HG03196 (cell line): Measurements from ENCODE around the gene SNRNP35.
"Not testable (repeated sequence)": the region's sequence is repeated elsewhere in the genome, so short reads cannot be mapped to it uniquely, and the experiment has no call there.

ENCODE experiments used
- ATAC-seq: cut with Tn5 transposase; IDR thresholded peaks from one replicate; pipeline ENCODE4 v1.9.1; 2021; ENCODE audit not compliant: unreplicated experiment

SNRNP35 gene

DNA sequence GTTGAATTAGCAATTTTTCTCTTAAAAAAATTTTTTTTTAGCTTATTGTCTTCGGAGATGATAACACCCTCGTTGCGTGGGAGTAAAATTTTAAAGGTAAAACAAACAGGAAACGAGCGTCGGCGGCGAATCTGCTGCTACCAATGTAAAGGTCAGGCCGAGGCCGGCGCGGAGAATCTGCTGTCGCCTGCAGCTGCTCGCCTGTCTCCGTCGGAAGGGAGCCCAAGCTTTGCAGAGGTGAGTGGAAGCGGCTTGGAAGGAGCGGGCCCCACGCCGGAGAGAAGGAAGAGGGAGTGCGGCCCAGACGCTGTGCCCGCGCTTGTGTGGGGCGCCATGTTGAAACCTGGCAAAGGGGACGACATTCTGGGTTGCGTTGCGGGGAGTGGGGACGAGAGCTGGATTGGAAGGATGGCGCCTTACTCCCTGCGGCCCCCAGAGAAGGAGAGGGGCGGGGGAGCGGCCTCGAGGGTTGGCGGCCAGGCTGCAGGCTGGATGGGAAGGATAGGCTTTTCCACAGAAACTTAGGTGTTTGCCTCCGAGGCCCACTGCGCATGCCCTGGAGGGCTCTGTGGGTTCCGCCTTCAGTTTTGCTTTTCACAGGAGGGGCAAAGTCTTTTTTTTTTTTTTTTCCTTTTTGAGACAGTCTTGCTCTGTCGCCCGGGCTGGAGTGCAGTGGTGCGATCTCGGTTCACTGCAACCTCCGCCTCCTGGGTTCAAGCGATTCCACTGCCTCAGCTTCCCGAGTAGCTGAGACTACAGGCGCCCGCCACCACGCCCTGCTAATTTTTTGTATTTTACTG, at the start of gene SNRNP35:
TSS of gene SNRNP35 (plus strand) at position 160 of the 800 bp plus-strand sequence. CDS start 7,402 bp downstream, outside the sequence.
- peak; percentile 52 for ATAC-seq

DNA sequence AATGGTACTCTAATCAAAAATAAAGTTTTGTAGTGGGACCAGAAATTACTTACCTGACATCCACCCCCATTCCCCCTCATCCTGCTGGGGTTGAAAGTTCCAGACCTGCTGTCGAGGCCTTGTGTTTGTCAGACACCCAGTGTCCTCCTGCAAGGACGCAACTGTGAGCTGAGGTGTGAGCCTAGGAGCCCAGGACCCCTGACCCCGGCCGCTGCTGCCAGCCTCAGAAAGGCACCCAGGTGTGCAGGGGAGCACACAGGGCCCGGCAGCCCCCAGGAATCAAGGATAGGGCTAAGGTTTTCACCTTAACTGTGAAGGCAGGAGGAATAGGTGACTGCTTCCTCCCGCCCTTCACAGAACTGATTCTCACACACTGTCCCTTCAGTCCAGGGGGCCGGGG, 49.3 kb upstream of the SNRNP35 start:
- ATAC-seq, result not testable (repeated sequence)

- not testable (repeated sequence) for ATAC-seq
Observed at GRCh38 chr12:123409284-123410040, 48.5 kb upstream of the SNRNP35 start.

DNA sequence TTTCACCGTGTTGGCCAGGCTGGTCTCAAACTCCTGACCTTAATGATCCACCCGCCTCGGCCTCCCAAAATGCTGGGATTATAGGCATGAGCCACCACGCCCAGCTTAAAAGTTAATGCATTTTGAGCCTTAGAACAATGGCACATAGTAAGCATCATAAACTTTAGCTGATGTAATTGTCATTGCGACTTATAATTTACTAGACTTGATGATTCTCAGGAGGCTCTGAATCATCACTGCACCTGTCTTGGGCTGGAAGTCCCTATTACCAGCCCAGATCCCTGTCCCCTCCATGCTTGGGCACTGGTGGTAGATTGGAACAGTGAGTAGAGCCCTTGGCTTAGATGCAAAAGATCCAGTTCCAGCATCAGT, 47.9 kb upstream of the SNRNP35 start:
- no peak for ATAC-seq

GRCh38 chr12:123421314-123421713, 36.6 kb upstream of the SNRNP35 start:
- ATAC-seq, result no peak

DNA sequence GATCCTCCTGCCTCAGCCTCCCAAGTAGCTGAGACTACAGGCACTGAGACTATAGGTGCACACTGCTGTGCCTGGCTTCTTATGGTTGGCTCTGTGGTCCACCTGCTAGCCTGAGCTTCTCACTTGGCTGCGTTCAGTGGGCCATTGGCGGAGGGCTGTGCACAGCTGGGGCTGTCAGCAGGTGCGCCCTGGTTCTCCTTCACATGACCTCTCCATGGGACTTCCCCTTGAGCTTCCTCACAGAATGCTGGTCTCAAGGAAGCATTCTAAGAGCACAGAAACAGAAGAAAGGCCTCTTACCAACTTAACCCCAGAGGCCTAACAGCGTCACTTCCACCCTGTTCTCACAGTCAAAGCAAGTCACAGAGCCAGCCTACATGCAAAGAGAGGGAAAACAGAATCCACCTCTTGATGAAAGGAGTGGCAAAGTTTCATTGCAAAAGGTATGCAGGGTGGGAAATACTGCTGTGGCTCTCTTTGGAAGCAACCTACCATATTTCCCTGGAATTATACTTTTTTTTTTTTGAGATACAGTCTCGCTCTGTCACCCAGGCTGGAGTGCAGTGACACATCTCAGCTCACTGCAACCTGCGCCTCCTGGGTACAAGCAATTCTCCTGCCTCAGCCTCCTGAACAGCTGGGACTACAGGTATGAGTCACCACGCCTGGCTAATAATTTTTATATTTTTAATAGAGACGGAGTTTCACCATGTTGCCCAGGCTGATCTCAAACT, 30.7 kb upstream of the SNRNP35 start:
- ATAC-seq, result peak; percentile 92

GRCh38 chr12:123428591-123428990, 29.3 kb upstream of the SNRNP35 start:
- ATAC-seq, result no peak

- ATAC-seq, result not testable (repeated sequence)
Observed at GRCh38 chr12:123429101-123429500, 28.8 kb upstream of the SNRNP35 start.

DNA sequence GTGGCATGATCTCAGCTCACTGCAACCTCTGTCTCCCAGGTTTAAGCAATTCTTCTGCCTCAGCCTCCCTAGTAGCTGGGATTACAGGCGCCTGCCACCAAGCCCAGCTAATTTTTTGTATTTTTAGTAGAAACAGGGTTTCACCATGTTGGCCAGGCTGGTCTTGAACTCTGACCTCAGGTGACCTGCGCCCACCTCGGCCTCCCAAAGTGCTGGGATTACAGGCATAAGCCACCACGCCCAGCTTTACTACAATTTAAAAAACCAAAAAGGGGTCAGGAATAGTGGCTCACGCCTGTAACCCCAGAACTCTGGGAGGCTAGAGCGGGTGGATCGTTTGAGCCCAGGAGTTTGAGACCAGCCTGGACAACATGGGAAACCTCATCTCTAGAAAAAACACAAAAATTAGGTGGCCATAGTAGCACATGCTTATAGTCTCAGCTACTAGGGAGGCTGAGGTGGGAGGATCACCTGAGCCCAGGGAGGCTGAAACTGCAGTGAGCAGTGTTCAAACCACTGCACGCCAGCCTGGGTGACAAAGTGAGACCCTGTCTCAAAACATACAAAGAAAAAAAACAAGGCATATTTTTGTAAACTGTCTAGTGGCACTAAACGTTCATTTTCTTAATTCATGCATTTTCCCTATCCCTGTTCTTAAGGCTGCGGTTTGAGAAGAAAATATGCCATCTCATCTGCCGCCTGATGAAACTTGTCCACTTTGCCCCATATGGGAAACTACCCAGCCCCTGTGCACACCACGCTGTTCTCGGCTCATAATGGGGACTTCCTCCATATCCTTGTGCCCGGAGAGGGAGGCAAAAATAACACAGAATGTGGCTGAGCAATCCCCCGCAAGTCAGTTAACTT, 25.8 kb upstream of the SNRNP35 start:
- ATAC-seq, result not testable (repeated sequence)

GRCh38 chr12:123433615-123434014, 24.3 kb upstream of the SNRNP35 start:
- no peak for ATAC-seq

DNA sequence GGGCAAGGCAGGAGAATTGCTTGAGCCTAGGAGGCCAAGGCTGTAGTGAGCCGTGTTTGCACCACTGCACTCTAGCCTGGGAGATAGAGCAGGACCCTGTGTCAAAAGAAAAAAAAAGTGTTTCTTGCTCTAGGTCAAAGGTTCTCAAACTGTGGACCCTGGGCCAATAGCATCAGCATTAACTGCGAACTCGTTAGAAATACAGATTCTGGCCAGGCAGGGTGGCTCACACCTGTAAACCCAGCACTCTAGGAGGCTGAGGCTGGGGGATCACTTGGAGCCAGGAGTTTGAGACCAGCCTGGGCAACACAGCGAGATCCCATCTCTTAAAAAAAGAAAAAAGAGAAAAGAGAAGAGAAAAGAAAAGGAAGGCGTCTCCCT, 22.3 kb upstream of the SNRNP35 start:
- ATAC-seq, result no peak

DNA sequence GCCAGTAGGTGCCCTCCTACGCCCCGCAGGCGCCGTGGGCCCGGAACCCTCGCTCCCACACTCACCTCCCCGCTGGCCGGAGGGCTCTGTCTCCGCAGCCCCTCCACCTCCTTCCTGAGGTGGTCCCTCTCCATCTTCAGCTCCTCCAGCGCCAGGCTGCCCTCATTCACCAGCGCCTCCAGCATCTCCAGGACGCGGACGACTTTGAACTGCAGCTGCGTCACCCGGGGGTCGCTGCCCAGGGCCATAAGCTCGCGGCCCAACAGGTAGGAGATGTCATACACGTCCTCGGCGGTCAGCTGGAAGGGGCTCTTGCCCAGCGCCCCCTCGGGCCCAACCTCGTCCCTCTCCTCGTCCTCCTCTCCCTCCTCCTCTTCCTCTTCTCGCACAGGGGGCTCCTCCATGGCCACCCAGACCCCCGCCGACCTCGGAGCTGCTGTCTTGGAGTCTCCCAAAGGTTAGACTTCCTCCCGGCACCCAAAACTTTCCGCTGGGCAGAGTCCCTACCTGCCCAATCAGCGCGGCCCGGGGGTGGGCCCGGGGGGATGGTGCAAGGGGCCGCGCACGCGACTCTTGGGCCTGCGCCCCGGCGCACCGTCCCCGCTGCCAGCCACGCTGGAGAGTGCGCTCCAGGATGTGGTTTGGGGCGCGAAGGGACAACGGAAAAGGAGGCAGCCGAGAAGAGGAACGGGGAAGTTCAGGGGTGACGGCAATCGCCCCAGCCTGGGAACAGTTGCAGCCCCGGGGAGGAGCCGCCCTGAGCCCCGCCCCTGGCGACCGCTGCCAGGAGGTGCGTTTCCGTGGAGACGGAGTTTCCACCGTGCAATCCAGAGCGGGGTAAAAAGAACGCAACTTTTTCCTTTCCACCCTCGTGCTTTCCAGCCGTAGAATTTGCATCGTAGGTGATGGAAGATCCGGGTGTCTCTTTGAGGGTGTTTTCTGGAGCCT, 21.6 kb upstream of the SNRNP35 start, which contains the start of gene RILPL2:
TSS of gene RILPL2 (minus strand) at position 668 of the 948 bp plus-strand sequence. CDS start at position 404, 264 bp downstream.
- ATAC-seq, result peak; percentile 82

DNA sequence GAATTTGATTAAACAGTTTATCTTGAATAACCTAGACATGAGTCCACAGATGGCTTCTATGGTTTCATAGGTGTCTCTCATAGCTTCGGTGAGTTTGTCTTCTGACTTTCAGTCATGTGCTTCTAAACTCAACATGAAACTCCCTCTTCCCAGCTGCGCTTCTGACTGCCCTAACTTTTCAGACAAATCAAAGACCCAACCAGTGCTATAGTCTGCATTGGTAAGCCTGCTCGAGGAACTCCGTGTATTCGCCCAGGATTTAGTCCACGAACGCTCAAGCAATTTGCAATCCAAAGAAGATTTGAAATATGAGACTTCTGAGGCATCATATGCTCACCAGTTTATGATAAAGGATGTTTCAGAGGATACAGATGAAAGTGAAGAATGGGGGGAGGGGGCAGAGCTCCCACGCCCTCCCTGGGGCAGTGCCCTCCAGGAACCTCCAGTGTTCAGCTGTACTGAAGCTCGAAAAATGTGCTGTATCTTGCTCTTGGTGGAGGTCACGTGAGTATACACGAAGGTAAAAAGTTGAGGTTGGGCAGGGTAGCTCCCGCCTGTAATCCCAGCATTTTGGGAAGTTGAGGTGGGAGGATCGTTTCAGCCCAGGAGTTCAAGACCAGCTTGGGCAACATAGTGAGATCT, 16.3 kb upstream of the SNRNP35 start:
- ATAC-seq, result peak; percentile 47

- no peak for ATAC-seq
Observed at GRCh38 chr12:123442774-123443173, 15.2 kb upstream of the SNRNP35 start.

DNA sequence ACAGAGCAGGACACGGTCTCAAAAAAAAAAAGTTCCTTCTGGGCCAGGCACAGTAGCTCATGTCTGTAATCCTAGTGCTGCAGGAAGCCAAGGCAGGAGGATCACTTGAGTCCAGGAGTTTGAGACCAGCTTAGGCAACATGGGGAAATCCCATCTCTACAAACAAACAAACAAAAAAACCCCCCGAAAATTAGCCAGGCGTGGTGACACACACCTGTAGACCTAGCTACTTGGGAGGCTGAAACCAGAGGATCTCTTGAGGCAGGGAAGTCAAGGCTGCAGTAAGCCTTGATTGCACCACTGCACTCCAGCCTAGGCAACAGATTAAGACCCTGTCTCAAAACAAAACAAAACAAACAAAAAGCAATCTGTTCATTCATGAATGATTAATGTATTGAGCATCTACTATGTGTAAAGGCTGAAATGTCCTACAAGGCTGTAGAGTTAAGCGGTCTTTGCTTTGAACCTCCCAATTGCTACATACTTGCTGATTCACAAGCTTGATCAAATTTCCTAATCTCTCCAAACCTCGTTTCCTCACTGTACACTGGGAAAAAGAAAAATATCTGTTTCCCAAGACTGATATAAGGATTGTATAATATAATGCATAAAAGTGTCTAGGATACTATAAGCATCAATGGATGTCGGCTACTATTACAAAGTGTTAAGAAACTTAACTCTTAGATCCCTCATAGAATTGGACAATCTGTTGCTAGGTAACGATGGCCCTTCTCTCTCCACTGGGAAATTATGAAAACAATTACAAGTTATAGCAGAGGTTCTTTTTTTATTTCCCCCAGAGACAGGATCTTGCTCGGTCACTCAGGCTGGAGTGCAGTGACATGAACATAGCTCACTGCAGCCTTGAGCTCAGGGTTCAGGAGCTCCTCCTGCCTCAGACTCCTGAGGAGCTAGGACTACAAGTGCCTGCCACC, 13.6 kb upstream of the SNRNP35 start:
- ATAC-seq, result no peak

- no peak for ATAC-seq
Observed at GRCh38 chr12:123445388-123446332, 12.3 kb upstream of the SNRNP35 start.

- no peak for ATAC-seq
Observed at GRCh38 chr12:123446333-123446713, 11.6 kb upstream of the SNRNP35 start.
